Duodenal mucosa (tissue), 2 donors: ENCODE measurements around the gene LTBP1.

ENCODE experiments used
- H3K27ac ChIP-seq: one replicate; pipeline ENCODE4 v1.7.0; 2013; ENCODE audit warnings: low read depth, low read length
- H3K27me3 ChIP-seq, 2 donors: one replicate each; pipeline ENCODE4 v1.7.0; 2013; ENCODE audit warnings: low read length in 2 of 2, control low read depth in 1 of 2; ENCODE audit not compliant: insufficient read depth in 2 of 2, control insufficient read depth in 1 of 2
- H3K36me3 ChIP-seq, 2 donors: one replicate each; pipeline ENCODE4 v1.7.0; 2013; ENCODE audit warnings: low read length in 2 of 2, control low read depth in 1 of 2; ENCODE audit not compliant: insufficient read depth in 2 of 2, control insufficient read depth in 1 of 2
- H3K4me1 ChIP-seq, 2 donors: one replicate each; pipeline ENCODE4 v1.7.0; 2013; ENCODE audit warnings: low read length in 2 of 2, control low read depth in 1 of 2; ENCODE audit not compliant: insufficient read depth in 2 of 2, control insufficient read depth in 1 of 2
- H3K4me3 ChIP-seq, 2 donors: one replicate each; pipeline ENCODE4 v1.7.0; 2013; ENCODE audit warnings: low read length in 2 of 2, low read depth in 1 of 2
- H3K9ac ChIP-seq, 2 donors: one replicate each; pipeline ENCODE4 v1.7.0; 2013; ENCODE audit warnings: low read length in 2 of 2, low read depth in 1 of 2
- H3K9me3 ChIP-seq, 2 donors: one replicate each; pipeline ENCODE4 v1.7.0; 2013; ENCODE audit warnings: low read length in 2 of 2, control low read depth in 1 of 2; ENCODE audit not compliant: control insufficient read depth in 1 of 2

Gene LTBP1

DNA sequence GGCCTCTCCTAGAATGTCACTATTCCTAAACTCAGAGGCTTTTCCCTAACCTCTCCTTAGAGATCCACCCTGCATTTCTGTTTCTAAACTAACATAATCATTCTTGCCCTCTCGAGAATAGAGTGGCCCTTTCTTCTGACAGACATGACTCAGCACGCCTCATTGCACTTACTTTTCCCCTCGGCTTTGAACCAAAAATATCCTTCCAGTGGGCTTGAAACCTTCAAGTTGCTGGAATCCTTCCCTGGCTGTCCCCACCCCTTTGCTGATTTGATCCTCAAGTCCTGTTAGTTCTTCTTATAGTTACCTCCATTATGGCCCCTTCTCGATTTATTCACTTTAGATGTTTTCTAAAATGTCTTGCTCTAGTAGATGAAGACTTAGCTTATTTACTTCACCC lies 158.0 kb downstream of the LTBP1 start:
- H3K9me3 ChIP-seq = no peaks in the 10 kb centered on the region
- H3K27ac ChIP-seq = no peak overlapping the region
- no peak overlapping the region for H3K9ac ChIP-seq
- H3K4me3 ChIP-seq = no peak overlapping the region
- no peaks in the 10 kb centered on the region for H3K36me3 ChIP-seq
- H3K4me1 ChIP-seq = peaks cover 0 to 3% of the 10 kb centered on the region in 2 donors
- H3K27me3 ChIP-seq = no peaks in the 10 kb centered on the region

DNA sequence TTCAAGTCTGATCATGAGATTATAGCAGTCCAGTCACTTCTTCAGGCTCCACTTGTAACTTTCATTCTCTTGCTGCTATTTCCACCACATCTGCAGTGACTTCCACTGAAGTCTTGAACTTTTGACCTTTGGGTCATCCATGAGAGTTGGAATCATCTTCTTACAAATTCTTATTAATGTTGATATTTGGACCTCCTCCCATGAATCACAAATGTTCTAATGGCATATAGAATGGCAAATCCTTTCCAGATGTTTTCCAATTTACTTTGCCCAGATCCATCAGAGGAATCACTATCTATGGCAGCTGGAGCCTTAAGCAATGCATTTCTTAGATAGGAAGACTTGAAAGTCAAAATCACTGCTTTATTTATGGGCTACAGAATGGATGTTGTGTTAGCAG lies 159.4 kb downstream of the LTBP1 start:
- no peaks in the 10 kb centered on the region for H3K27me3 ChIP-seq
- H3K4me1 ChIP-seq = peaks cover 0 to 3% of the 10 kb centered on the region in 2 donors
- no peak overlapping the region for H3K4me3 ChIP-seq
- H3K27ac ChIP-seq = no peak overlapping the region
- no peaks in the 10 kb centered on the region for H3K9me3 ChIP-seq
- no peak overlapping the region for H3K9ac ChIP-seq
- H3K36me3 ChIP-seq = no peaks in the 10 kb centered on the region

DNA sequence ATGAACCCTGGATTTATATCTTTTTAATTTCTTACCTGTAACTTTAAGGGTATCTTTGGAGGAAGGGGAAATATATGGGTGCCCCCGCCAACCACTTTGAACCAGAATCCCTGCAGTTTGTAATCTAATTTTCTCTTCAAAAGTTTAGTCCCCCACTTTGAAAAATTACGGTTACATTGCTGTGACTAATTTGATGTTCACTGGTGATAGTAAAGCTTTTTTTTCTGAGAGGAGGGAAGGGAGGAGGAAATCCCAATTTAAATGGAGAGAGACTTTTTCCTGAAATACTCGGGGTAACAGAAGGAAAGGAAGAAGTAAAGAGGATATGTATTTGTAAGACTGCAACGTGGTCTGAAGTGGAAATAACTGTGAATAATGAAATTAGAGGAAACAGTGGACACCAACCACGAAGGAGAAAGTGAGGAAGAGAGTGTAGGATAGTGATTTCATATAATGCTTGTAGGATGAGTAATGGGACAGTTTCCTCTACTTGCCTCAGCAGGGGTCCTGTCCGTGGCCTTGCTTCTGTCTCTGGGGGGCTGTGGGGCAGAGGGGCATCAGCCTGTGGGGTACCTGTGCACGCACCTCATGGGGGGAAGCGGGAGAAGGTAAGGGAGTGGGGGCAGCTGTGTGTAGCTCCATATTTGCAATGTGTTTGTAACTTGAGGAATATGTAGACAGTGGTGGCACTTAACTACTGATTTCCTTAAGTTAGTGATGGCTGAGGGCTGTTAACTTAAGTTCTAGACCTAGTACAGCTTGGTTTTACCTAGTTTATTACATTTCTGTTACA lies 161.1 kb downstream of the LTBP1 start:
- Histone ChIP-seq H3K4me3 (no peak overlapping the region), H3K4me1 (peaks cover 0 to 3% of the 10 kb centered on the region in 2 donors), H3K9ac (no peak overlapping the region), H3K9me3 (no peaks in the 10 kb centered on the region), H3K27me3 (no peaks in the 10 kb centered on the region), H3K27ac (no peak overlapping the region), H3K36me3 (no peaks in the 10 kb centered on the region)

DNA sequence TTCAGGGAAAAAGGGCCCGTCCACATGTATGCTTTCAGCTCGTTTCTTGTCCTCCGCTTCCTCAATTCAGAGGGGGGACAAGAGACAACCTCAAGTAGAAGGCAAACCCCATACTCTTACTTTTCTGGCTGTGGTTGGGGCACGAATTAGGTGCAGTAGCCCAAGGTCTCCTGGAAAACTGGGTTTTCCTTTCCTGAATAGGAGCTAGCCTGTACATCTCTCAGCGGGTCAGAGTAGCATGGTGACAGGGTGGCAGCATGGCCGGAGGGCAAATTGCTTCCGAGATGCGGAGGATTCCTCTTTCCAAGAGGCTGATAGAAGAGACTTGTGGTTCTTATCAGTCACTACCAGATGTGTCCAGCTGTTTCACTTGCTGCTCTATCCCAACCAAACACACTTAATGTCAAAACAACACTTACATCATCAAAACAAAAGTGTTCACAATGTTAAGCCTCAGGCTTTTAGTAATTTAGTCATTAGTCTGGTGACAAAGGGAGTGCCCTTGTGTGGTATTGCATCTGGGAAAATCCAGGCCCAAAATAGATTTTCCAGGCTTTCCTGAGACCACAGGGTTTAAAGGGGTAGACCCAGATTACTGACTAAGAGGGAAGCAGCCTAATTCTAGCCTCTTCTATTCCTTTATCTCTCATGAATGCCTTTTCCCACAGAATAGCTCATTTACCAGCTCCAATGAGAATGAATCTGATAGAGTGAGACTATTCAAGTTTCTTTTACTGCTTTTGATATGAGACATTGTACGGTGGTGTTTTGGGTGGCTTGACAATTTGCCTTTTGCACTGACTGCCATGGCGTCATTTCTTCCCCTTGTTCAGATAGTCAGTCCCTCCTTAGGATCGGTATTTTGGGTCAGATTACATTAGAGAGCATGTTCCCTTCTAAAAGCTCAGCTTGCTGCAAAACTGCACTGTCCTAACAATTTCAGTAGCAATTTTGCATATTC lies 162.0 kb downstream of the LTBP1 start:
- Histone ChIP-seq H3K27me3 (no peaks in the 10 kb centered on the region), H3K27ac (no peak overlapping the region), H3K36me3 (no peaks in the 10 kb centered on the region), H3K4me3 (no peak overlapping the region), H3K4me1 (peaks cover 0 to 3% of the 10 kb centered on the region in 2 donors), H3K9me3 (no peaks in the 10 kb centered on the region), H3K9ac (no peak overlapping the region)

DNA sequence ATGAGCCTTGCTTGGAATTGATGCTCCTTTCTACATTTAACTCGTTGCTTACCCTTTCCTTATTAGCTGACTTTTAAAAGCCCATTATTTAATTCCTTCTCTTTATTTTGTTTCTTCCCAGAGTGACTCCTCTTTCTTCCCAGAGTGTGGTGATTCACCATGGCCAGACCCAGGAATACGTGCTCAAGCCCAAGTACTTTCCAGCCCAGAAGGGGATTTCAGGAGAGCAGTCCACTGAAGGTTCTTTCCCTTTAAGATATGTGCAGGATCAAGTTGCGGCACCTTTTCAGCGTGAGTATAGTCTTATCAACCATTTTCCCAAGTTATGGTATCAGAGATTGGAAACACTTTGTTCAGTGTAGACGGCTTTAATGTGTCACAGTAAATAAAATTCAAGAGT lies 163.7 kb downstream of the LTBP1 start:
- H3K4me1 ChIP-seq = peaks cover 0 to 3% of the 10 kb centered on the region in 2 donors
- H3K27ac ChIP-seq = no peak overlapping the region
- no peaks in the 10 kb centered on the region for H3K9me3 ChIP-seq
- no peaks in the 10 kb centered on the region for H3K27me3 ChIP-seq
- no peaks in the 10 kb centered on the region for H3K36me3 ChIP-seq
- no peak overlapping the region for H3K4me3 ChIP-seq
- no peak overlapping the region for H3K9ac ChIP-seq

DNA sequence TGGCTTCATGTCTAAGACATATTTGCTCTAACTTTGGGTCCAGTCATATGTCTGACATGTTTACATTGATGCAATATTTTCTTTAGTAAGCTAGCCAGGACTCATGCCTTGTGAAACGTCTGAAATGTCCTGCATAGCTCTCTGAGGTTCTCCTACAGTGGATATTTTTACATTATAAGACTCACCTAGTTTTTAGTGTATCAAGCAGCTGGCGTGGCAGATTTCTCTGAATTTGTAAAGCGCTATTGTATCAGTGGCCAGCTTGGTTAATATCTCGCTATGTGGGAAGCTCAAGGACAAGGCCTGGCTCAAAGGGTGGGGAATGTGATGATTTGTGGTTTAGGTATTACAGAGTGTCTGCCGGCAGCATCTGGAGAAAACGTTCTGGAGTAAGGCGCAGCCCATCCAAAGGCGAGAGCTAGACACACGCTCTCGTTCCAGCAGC lies 164.3 kb downstream of the LTBP1 start:
- no peaks in the 10 kb centered on the region for H3K9me3 ChIP-seq
- peaks cover 0 to 3% of the 10 kb centered on the region in 2 donors for H3K4me1 ChIP-seq
- H3K36me3 ChIP-seq = no peaks in the 10 kb centered on the region
- H3K27me3 ChIP-seq = no peaks in the 10 kb centered on the region
- H3K4me3 ChIP-seq = no peak overlapping the region
- no peak overlapping the region for H3K27ac ChIP-seq
- H3K9ac ChIP-seq = no peak overlapping the region

DNA sequence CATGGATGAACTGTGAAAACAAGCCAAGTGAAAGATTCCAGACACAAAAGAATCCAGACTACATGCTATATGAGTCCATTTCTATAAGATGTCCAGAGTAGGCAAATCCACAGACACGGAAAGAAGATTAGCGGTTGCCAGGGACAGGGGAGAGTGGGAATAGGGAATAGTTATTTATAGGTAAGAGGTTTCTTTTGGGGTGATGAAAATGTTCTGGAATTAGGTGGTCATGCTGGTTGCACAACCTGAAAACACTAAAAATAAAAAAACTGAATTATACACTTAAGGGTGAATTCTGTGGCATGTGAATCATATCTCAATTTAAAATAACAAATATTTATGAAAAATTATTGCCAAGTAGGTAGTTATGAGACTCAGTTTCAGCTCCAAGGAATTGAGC lies 168.4 kb downstream of the LTBP1 start:
- no peaks in the 10 kb centered on the region for H3K9me3 ChIP-seq
- H3K36me3 ChIP-seq = no peaks in the 10 kb centered on the region
- no peaks in the 10 kb centered on the region for H3K4me1 ChIP-seq
- no peak overlapping the region for H3K9ac ChIP-seq
- H3K4me3 ChIP-seq = no peak overlapping the region
- no peaks in the 10 kb centered on the region for H3K27me3 ChIP-seq
- no peak overlapping the region for H3K27ac ChIP-seq

DNA sequence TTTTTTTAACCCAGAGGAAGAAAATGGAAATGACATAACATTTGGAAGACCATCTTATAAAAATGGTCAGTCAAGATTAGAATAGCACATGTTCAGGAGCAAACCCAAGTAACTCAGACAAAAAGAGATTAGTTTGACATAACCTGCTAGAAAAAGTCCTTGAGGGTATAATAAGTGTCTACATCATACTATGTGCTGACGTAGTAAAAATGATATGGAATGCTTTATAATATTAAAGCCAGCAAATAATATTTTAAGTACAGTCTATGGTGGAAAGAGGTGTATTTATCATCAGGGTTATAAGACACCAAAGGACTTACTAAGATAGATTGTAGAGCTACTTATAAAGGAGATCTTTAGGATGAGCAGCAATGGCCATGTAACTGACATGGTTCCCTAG lies 169.0 kb downstream of the LTBP1 start:
- H3K4me3 ChIP-seq = no peak overlapping the region

DNA sequence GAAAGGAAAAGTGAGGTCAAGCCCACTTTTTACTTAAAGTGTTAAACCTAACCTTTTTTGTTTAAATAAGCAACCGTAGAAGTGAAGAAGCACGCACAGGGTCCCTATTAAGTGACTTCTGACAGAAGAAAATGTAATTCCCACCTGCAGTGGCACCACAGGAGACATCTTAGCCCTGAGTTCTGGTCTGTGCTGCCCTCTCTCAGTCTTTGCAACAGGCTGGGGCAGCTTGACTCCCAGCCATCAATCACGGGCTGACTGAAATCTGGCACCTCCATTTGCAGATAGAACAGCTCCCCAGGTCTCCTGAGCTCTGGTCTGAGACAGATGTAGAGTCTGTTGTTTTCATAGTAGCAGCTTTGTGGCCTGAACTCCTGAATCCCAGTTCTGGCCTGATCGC lies 170.0 kb downstream of the LTBP1 start:
- no peak overlapping the region for H3K9ac ChIP-seq
- H3K36me3 ChIP-seq = no peaks in the 10 kb centered on the region
- H3K27me3 ChIP-seq = no peaks in the 10 kb centered on the region
- H3K4me3 ChIP-seq = no peak overlapping the region
- H3K9me3 ChIP-seq = no peaks in the 10 kb centered on the region
- no peaks in the 10 kb centered on the region for H3K4me1 ChIP-seq
- H3K27ac ChIP-seq = no peak overlapping the region

More for the DNA sequence above, 169.0 kb downstream of the LTBP1 start:
- Histone ChIP-seq H3K9ac (no peak overlapping the region), H3K27me3 (no peaks in the 10 kb centered on the region), H3K9me3 (no peaks in the 10 kb centered on the region), H3K4me1 (no peaks in the 10 kb centered on the region), H3K36me3 (no peaks in the 10 kb centered on the region), H3K27ac (no peak overlapping the region)

DNA sequence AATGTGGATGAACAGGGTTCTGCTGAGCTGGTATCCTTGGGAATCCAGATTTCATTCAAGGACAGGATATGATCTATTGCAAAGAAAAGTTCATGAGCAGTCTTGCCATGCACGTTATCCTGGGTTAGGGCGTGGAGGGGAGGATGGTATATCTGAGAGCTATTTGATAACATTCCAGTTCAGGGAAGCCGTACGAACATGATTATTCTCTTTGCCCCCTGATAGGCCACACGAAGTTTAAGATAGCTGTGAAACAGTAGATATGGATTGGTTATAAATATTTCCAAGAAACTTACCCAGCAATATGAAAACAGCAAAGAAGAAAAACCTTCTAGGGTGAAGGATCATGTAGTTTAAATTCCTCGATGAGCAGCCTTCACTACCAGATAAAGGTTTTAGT lies 171.9 kb downstream of the LTBP1 start:
- H3K27me3 ChIP-seq = no peaks in the 10 kb centered on the region
- H3K36me3 ChIP-seq = no peaks in the 10 kb centered on the region
- no peak overlapping the region for H3K4me3 ChIP-seq
- no peaks in the 10 kb centered on the region for H3K9me3 ChIP-seq
- H3K9ac ChIP-seq = no peak overlapping the region
- no peak overlapping the region for H3K27ac ChIP-seq
- H3K4me1 ChIP-seq = no peaks in the 10 kb centered on the region
